Islet precursor cell (in vitro differentiated cells): Measurements from ENCODE around the gene ITGA1.
"Not testable (repeated sequence)": the region's sequence is repeated elsewhere in the genome, so short reads cannot be mapped to it uniquely, and the experiment has no call there.

Experiments used
- DNase-seq: peaks from one replicate; pipeline ENCODE4 v3.0.0-alpha.2; 2018

ITGA1 gene

DNA sequence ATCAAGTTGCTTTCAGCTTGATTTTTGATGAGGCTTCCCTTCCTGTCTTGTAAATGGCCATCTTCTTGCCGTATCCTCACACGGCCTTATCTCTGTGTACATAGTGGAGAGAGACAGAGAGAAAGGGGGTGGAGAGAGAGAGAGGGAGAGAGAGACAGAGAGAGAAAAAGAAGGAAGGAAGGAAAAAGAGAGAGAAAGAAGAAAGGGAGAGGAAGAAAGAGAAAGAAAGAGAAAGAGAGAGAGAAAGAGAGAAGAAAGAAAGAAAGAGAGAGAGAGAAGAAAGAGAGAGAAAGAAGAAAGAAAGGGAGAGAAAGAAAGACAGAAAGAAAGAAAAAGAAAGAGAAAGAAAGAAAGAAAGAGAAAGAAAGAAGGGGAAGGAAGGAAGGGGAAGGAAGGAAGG, 46.6 kb downstream of the ITGA1 start:
- no peak for DNase-seq

DNA sequence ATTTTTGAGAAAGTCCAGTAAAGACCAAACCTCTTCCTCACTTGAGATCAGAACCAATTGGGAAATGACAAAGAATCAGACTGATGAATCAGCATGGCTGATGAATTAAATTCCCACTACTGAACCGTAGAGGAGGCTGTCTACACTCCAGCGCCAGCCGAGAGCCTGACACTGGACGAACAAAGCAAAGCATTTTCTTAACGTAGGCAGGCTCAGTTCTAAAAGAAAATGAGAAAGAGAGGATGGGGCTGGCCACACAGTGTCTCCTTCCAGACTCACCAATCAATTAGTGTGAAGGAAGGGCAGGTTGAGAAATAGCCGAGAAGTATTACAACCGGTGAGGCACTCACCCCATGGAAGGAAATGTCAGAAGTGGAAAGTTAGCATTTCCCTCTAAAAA, 49.4 kb downstream of the ITGA1 start:
- DNase-seq, result no peak

DNA sequence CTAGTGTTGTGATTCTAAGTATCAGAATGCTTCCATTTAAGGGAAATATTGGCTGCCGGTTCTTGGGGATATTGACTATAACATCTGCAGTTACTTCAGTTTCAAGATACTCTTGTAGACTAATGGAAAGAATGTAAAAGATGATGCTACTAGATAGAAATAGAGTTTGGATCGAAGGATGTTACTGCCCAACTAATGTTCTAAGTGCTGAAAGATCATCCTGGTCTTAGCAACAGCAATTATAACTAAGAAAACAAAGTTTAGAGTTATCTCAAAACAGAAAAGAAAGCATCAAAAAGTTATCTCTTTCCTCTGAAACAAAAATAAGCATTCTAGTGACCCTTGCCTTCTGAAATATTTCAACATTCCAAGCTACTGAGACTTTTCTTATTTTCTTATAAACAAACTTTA, 49.9 kb downstream of the ITGA1 start:
- no peak for DNase-seq

DNA sequence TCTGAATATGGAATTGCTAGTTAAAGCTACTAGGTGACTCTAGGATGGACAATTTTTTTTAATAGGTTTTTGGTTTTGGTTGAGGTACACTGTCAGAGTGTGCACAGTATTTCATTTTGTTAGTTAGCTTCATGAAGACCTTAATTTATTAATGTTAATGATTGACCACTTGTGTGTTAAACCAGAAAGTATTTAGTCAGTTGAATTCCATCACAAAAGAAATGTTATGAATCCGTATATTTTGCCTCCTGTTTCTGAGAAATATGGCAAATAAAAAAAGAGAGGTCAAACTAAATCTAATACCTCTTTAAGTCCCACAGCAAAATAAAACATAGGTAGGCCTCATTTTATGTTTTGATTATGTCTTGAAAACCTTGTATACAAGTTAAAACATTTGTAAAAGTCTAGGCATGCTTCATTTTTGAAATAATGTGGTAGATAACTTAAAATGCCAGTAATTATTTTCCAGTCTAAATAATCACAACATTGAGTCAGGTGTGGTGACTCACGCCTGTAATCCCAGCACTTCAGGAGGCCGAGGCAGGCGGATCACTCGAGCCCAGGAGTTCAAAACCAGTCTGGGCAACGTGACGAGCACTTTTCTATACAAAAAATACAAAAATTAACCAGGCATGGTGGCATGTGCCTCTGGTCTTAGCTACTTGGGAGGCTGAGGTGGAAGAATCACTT, 50.8 kb downstream of the ITGA1 start:
- DNase-seq, result no peak

DNA sequence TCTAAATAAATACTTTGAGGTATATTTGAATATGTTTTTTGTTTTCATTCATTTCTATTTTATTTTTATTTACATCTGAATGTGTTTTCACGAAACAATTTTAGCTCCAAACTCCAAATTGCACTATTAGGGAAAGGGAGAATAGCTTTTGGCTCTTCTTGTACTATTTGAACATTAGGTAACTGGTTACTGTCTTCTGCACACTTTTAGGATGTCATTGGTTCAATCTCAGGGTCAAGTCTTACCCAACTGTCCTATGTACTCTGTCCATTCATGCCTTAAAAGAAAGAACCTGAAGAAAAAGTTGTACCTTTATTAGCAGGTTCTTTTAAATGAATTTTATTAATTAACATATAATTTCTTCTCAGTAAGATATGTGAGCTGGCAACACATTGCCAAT, 51.6 kb downstream of the ITGA1 start:
- DNase-seq, result no peak

DNA sequence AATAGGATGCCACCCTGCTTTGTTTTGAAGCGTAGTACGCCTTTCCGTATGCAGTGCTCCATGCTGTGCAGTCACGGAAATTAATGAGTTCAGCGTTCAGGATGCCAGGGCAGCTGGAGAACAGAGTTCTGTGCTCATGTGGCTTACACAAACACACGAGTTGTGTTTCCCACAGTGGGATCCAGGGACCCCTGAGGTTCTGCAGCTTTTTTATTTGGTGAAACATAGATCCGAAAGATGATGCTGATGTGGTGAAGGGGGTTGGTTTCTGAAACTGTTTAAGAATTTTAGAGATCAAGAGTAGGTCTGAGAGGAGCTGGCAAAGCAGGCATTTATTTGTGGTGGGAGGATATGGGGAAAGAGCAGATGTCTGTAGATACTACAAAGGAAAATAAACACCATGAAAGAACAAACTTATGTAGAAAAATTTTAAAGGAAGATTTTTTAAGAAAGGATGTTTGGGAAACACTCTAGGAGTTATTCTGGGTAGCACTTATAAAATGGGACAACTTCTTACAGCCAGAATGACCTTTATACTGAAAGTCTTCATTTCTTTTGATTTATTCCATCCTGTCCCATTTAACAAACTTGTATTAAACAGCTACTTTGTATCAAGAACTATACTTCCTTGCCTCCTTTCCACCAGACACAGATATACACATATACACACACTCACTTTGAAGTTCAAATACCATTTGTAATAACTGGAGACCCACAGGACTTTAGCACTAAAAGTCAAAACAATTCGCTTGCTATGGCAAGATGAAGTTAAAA, 52.7 kb downstream of the ITGA1 start:
- DNase-seq, result no peak

DNA sequence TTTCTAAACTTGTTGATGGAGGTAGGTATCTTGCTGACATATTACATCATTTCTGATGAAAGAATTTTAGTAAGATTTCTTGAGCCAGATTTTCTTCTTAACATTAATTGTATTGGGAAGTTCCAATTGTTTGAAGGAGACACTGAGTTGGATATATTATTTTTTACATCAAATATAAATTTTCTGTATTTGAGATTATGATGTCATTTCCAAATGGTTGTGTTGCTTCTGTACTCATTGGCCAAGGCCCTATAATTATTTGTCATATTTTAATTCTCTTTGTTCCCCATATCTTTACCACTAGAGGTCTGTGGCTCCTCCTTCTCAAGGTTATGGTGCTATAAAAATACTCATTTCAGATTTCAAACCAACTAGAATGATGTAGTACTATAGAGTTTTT, 53.4 kb downstream of the ITGA1 start:
- DNase-seq, result no peak

DNA sequence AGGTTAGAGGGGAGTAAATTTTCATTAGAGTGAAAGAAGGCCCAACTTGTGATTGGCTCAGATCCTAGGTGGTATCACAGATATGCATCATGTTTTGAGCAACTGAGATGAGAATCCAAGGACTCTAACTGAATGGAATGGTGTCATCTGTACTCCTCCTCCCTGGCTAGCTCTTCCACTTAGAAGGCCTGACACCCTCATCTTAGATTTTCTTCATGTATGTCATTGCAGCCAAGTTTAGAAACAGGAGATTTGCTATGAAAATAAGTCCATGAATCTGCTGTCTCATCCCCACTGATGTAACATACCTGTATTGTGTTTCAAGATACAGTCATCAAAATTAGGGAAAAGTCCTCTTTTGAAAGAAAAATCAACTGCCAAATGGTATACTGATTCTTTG, 54.4 kb downstream of the ITGA1 start:
- DNase-seq, result no peak

DNA sequence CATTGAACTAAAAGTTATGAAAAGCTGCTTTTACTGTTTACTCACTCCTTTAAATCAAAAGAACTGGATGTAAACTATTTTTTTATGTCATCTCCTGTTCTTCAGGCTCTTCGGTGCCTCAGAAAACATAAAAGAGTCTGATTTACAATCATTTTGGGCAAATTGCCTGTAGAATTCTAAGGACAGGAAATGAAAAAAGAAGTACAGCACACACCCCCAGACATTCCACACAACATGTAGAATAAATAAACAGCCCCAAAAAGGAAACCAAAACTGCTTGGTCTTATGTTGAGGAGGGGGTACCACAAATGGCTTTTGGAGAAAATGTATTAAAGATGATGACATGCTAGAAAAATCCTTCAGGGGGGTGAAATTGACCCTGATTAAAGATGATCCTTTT, 57.2 kb downstream of the ITGA1 start:
- DNase-seq, result no peak

DNA sequence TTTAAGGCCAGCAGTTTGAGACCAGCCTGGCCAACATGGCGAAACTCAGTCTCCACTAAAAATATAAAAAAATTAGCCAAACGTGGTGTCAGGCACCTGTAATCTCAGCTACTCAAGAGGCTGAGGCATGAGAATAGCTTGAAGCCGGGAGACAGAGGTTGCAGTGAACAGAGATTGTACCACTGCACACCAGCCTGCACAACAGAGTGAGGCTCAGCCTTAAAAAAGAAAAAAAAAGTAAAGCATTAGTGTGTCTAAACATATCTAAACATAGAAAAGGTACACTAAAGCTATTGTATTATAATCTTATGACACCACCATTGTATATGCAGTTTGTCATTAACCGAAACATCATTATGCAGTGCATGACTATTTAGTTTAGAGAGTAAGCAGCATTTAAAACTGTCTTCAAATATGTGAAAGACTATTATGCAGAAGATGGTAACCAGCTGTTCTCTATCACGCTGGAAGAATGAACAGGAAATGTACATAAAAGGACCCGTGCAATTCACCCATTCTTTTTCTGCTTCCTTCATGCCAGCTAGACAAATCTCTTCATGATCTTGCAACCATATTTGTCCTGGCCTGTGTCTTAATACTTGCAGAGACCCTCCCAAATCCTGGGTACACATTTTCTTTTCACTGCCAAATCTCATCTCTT, 58.6 kb downstream of the ITGA1 start:
- DNase-seq, result no peak

DNA sequence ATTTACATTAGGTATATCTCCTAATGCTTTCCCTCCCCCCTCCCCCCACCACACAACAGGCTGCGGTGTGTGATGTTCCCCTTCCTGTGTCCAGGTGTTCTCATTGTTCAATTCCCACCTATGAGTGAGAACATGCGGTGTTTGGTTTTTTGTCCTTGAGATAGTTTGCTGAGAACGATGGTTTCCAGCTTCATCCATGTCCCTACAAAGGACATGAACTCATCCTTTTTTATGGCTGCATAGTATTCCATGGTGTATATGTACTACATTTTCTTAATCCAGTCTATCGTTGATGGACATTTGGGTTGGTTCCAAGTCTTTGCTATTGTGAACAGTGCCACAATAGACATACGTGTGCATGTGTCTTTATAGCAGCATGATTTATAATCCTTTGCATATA, 61.0 kb downstream of the ITGA1 start:
- not testable (repeated sequence) for DNase-seq

DNA sequence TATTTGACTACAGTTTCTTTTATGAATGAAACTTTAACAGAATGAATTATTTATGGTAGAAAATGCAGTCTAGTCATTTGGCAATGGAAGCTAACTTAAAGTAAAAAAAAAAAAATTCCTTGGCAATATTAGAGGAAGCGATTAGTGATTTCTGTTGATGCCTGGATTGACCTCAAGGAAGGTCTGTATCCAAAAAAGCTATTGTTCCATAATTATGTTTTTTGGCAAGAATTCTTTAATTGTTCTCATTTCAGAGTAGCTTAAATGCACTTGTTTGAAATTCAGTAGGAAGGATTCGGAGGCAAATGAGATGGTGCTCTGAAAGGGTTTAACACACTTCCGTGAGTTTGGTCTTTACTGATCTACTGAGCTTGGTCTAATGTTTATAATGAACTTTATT, 61.8 kb downstream of the ITGA1 start:
- no peak for DNase-seq

DNA sequence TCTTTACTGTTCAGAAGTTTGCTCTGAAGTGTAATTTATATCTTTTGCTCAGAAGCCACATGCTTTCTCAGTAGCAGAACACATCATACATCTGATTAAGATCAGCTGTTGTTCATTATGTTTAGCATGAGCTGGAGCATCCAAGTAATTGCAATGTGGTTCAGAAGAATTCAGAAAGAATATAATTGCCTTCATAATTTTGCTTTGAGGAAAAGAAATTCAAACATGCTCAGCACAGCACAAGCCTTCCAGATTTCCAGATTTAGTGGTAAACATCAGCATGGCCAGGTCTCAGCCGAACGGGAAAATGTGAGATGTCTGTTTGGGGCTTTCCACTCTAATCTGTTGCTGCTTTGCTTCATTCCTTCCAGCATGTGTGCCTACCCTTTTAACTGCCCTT, 65.9 kb downstream of the ITGA1 start:
- DNase-seq, result no peak

DNA sequence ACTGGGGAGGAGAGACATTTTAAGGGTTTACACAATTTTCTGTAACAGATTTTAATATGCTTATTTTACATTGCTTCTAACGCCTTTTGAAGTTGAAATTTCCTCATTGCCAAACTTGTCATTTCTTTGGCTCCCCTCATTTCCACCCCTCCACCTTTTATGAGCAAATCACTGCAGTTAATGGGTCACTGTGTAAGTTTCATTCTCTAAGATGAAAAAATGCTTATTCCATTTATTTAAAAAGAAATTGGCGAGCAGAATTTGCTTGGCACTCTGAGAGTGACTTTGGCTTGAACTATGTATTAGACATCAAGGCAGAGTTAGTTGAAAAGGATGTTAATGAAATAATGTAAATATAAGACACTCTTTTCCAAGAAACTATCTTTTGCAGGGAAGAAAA, 66.6 kb downstream of the ITGA1 start:
- DNase-seq, result no peak

DNA sequence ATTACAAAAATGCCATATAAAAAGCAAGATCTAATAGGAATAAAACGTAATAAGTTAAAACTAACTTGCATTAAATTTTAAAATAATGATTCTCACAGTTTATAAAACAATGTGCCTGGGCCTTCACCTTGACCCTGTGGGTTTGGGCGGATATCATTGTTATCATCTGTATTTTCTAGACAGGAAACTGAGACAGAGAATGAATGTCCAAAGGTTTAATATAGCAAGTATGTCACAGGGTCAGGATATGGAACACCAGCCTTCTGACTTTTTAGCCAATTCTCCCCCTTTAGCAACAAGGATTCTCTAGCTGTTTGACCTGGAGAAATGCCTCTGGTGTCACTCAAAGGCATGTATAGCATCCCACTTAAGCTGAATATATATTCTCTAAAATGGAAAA, 67.2 kb downstream of the ITGA1 start:
- DNase-seq, result no peak

DNA sequence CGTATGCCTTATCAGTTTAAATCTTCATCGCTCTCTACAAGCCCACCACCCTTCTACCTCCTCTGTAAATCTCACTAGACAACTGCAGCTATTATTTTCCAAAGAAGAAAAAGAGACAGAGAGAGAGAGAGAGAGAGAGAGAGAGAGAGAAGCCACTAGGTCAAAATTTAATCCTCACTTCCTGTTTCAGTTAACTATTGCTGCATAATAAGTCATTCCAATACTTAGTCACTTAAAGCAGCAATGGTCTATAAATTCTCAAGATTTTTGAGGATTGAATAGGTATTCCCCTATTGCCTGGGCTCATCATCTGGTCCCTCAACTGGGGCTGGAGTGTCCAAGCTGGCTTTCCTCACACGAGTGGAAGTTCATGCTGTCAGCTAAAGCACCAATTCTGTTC, 68.8 kb downstream of the ITGA1 start:
- no peak for DNase-seq

DNA sequence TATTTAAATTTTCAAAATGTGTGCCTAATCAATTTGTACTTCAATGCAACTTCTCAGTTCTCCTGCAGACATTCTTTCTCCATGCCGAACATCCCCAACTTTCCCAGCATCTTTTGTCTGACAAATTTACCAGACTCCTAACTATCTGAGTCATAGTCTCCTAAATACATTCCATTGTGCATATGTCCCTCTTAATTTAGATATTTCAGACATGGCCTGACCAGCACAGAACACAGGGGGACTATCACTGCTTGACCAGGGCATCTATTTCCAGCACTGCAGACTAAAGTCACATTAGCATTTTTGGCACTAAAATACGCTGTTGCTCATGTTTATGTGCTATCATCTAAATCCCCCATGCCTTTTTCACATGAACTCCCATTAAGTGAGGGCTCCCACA, 71.9 kb downstream of the ITGA1 start:
- peak; percentile 73 for DNase-seq

DNA sequence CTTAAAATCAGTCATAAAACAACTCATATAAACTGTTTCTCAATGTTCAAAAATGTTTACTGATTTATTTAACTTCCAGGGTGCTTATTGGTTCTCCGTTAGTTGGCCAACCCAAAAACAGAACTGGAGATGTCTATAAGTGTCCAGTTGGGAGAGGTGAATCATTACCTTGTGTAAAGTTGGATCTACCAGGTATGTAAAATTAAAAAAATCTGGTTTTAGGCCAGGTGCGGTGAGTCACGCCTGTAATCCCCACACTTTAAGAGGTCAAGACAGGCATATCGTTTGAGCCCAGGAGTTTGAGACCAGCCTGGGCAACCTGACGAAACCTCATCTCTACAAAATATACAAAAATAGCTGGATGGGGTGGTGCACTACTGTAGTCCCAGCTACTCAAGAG, 73.7 kb downstream of the ITGA1 start:
- no peak for DNase-seq

DNA sequence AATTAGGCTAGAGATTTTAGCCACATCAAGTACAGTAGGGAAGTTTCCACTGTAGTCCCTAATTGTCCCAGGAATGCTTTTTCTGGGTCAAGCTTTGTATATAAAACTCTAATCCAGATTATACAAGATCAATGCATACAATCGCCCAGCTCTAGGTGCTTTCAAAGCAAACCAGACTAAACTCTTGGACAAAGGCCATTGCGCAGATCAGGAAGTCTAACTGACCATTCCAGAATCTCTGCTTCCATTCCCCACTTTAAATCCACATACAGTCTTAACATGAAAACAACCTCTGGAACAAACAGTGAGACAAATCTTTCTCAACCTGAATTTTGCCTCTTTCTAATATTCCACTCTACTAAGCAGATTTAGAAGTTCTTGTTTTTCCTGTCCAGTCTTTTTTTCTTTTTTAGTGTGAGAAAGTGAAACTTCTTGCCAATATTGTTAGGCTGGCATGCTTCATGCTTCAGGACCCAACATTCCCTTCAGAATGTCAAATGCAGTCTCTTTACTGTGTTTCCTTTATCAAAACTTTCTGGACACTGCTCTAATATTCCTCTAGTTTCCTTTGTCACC, 76.1 kb downstream of the ITGA1 start:
- no peak for DNase-seq

DNA sequence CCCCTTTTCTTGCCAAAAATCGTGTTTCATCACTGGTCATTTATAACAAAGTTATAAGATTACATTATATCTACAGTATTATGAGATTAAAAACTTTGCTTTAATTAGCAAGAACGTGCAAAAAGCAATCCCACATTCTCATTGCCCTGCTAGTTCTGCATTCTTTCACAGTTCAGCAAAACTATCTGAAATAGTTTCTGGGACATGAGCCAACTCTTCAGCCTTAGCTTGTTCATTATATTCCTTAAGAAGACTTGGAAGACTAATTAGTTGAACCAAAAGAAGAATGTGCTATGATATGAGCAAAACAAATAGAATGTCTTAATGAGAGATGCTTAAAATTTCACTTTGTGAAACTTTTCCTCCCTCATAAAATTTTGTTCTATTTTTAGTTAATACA, 76.7 kb downstream of the ITGA1 start:
- no peak for DNase-seq

DNA sequence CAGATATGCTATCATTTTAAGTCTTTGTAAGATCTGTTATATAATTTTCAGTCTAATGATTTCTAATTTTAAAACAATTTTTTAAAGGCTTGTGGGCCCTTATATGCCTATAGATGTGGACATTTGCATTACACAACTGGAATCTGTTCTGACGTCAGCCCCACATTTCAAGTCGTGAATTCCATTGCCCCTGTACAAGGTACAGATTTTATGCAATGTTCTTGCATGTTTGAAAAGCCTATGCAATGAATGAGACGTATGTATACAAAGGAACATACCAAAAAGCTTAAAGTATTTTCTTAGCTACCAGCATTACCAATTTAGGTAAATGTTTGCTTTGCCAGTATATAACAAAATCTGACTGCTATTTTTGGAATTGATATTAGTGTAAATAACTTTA, 77.2 kb downstream of the ITGA1 start:
- no peak for DNase-seq

DNA sequence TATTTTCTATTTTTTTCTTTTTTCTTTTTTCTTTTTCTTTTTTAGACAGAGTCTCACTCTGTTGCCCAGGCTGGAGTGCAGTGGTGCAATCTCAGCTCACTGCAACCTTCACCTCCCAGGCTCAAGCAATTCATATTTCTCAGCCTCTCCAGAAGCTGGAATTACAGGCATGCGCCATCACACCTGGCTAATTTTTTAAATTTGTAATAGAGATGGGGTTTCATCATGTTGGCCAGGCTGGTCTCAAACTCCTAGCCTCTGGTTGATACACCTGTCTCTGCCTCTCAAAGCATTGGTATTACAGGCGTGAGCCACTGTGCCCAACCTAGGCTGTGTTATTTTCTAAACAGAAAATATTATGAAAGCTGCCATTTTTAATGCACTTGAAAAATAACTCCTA, 78.3 kb downstream of the ITGA1 start:
- DNase-seq, result not testable (repeated sequence)

DNA sequence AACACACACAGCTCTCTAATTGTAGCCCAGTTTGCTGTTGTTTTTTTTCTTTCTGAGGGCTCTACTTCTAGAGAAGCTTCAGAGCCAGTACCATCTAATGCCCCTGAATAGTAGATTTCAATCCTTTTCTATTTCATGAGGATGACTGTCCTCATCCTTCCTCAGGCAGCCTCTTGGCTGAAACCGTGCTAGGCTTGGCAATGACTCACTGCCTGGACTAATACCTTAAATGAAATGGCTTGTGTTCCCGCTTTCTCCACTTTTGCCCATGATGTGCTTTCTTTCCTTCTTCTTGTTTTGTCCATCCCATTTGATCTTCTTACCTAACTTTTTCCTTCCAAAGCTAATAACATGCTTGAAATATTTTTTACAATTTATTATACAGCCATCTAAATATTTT, 80.1 kb downstream of the ITGA1 start:
- DNase-seq, result no peak

DNA sequence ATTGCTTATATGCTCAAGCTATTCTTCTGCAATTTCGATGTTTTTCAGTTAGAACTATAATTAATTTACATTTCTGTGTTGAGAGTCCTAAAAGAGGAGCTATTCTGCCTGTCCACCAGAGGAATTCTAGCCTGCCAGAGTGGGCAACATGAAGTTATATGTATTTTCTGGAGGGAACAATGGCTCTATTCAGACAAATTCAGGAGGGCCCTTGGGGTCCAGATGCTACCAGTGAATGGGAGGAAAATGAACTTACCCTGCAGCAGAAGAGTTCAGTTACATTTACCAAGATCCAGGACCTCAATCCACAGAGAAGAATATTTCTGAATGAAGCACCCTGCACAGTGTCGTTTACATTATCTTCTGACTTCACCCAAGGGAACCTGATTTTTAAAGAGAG, 80.7 kb downstream of the ITGA1 start:
- no peak for DNase-seq
